Glomerular endothelial cell (primary cell): ENCODE data around the gene ADM5. TPM values are rescaled to one million over a fixed set of nuclear protein-coding genes. Genes with fewer than 3 reads are reported as not detected.
A peak's percentile ranks its signal among the peaks of the same experiment; 100 is the strongest.

Experiments used
- DNase-seq: peaks from one replicate; pipeline ENCODE4 v3.0.0-alpha.2; 2011; ENCODE audit warnings: low read depth, low spot score; ENCODE audit errors: extremely low read depth
- total RNA-seq: library from RNA; depleted of rRNA; stranded (reverse); fragments of >200 nt; gene quantifications from 2 replicates; pipeline ENCODE4 v1.2.3, GENCODE V29; 2015

ADM5 gene
- total RNA-seq, 1 donor from 2014 or later = 1.5 TPM

GRCh38 chr19:49658139-49658517, 31.3 kb upstream of the ADM5 start:
- no peak for DNase-seq

GRCh38 chr19:49658566-49659442, 30.6 kb upstream of the ADM5 start:
- DNase-seq = no peak

GRCh38 chr19:49660338-49660961, 28.9 kb upstream of the ADM5 start:
- no peak for DNase-seq

GRCh38 chr19:49662011-49662410, 27.4 kb upstream of the ADM5 start:
- DNase-seq = no peak

- no peak for DNase-seq
Observed at GRCh38 chr19:49663224-49663623, 26.2 kb upstream of the ADM5 start.

GRCh38 chr19:49664171-49665035, 25.0 kb upstream of the ADM5 start:
- DNase-seq = no peak

GRCh38 chr19:49665036-49665350, 24.4 kb upstream of the ADM5 start:
- DNase-seq = no peak

GRCh38 chr19:49665351-49666119, 23.9 kb upstream of the ADM5 start, which contains the start of the genes BCL2L12 and IRF3:
BCL2L12 (plus strand) TSS chr19:49665933; CDS start chr19:49666693, 760 bp downstream.
IRF3 (minus strand) TSS chr19:49665857; CDS start chr19:49664838, 1,019 bp downstream.
- DNase-seq = no peak

GRCh38 chr19:49666120-49666444, 23.3 kb upstream of the ADM5 start:
- DNase-seq = no peak

- no peak for DNase-seq
Observed at GRCh38 chr19:49667473-49667872, 21.9 kb upstream of the ADM5 start.

GRCh38 chr19:49669516-49669915, 19.9 kb upstream of the ADM5 start:
- no peak for DNase-seq

GRCh38 chr19:49672131-49672919, 17.1 kb upstream of the ADM5 start:
- DNase-seq = no peak

- peak; percentile 95 for DNase-seq
Observed at GRCh38 chr19:49676136-49676783, 13.1 kb upstream of the ADM5 start.

- DNase-seq = peak; percentile 99
Observed at GRCh38 chr19:49676784-49677230, 12.6 kb upstream of the ADM5 start.

- DNase-seq = no peak
Observed at GRCh38 chr19:49677231-49677900, 12.0 kb upstream of the ADM5 start, which contains the start of gene PRMT1. PRMT1 (plus strand) TSS chr19:49677271; CDS start chr19:49677281, 10 bp downstream.

GRCh38 chr19:49677901-49678674, 11.3 kb upstream of the ADM5 start:
- DNase-seq = no peak

GRCh38 chr19:49678985-49679770, 10.2 kb upstream of the ADM5 start:
- no peak for DNase-seq
